CD4-positive, alpha-beta T cell treated with Interleukin-1 beta for 1 hour (primary cell): Measurements from ENCODE around the gene TNPO1.
"Not testable (repeated sequence)": the region's sequence is repeated elsewhere in the genome, so short reads cannot be mapped to it uniquely, and the experiment has no call there.

Experiments
- DNase-seq, 2 donors: peaks; one replicate each; pipeline ENCODE4 v3.0.0-alpha.2; 2020 to 2022

TNPO1 gene

DNA sequence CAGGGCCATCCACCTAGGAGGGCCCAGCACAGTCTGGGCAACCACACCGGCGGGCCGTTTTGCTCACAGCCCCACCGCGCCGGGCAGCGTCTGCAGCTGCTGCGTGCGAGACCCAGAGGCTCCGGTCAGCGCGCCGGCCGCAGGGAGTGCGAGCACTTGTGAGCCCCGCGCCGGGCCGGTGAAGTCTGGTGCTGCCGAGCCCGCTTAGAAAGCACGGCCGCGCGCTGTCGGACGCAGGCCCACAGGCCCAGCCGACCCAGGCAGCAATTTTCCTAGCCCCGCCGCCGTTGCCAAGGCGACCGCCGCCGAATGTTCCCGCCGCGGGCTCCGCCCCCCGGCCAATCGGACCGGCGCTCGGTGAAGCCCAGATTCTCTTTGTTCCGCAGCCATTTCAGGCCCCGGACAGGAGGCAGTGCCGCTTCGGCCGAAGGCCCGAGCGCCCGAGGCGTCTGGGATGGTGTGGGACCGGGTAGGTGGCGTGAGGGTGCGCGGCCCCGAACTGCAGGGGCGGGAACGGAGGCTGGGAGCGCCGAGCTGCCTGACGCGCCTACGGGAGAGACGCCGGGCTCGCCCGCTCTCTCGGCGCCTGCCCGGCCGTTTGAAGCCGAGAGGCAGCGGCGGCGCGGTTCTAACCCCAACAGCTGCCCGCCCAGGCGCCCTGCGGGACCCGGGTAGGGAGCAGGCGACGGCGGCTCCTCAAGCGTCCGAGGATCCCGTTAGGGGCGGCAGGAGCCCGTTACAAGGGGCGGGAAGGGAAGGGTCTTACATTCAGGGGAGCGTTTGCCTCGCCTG, at the start of gene TNPO1:
Gene TNPO1, plus strand, starts transcription at position 378 of the 792 bp plus-strand sequence. Its CDS starts 77 bp downstream, at position 455.
- peak; percentile 88 to 89 for DNase-seq

DNA sequence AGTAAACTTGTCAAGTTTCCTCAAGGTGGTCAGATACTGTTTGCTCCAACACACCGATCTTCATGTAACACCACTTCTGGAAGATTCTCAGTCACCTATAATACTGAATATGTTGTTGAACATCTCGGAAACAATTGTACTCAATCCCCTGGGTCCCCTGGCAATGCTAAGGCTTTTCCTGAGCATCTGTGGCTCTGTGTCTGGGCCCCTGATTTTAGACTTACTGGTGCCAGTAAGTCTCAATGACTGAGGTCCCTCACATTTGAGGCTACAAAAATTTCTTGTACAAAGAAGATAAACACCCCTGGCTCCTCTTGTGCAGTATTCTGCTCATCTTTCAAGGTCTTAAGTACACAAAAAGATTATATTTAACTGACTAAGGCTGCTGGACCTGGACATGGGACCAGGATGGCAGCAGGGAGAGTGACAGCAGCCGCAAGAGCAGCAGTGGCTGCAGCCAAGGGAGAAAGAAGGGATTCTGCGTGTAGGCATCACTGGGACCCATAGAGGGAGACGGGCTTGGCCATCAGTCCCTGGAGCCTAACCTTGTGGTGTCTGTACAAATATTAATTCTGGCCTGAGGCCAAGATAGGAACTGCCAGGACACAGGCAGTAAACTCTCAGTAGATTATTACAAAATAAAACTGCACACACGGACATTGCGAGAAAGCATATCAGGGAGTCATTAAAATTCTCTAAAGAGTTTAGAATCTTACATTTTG, 49.0 kb upstream of the TNPO1 start:
- no peak for DNase-seq

DNA sequence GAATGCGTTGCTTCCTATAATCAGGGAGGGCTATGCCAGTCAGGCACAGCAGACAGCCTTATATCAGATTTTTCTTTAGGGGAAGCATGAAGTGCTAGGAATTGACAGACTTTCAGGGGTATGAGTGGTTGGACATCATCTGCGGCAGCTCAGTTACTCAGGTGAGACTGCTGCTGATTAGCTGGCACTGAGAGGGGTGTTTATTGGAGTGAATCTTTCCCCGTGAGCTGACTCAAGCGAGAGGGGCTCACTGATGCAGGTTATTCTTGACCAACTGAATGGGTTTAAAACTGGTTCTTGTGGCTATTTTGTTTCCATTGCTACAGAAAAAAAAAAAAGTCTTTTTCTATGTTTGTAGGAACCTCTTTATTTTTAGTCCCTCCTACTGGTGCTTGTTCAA, 46.2 kb upstream of the TNPO1 start:
- DNase-seq, result no peak

GRCh38 chr5:72776684-72777083, 39.8 kb upstream of the TNPO1 start:
- DNase-seq, result no peak

- no peak for DNase-seq
Observed at GRCh38 chr5:72779520-72779919, 36.9 kb upstream of the TNPO1 start.

GRCh38 chr5:72783354-72783753, 33.1 kb upstream of the TNPO1 start:
- DNase-seq, result no peak

DNA sequence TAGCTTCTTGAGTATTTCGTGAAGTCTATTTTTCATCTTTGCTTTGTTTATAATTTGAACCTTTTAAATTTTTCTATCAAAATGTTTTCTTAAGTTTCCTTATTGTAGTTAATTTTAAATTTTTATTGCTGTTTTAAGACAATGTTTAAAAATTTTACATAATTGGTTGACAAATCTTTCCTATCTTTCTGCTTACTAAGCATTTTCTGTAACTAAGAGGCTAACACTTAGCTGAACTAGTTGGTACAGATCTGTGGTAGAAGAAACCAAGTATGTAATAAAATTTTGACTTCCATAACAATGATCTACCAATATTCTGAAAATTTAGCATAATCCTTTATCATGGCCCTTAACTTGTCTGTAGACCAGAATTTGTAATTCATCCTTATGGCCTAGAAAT, 32.3 kb upstream of the TNPO1 start:
- DNase-seq, result no peak

DNA sequence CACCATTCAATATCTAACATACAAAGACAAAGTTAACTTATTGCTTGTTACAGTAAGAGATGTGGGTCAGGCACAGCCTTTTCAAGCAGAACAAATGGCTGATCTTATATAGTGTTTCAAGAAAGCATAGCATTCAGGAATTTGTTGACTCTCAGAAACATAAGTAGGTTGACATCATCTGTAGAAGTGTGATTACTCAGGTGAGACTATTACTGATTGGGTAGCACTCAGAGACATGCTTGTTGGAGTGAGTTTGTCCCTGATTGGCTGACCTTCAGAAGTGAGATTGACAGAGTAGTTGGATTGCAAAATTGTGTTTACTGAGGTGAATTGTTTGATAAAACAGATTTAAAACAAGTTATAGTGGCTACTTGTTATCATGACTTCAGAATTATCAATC, 30.7 kb upstream of the TNPO1 start:
- no peak for DNase-seq

DNA sequence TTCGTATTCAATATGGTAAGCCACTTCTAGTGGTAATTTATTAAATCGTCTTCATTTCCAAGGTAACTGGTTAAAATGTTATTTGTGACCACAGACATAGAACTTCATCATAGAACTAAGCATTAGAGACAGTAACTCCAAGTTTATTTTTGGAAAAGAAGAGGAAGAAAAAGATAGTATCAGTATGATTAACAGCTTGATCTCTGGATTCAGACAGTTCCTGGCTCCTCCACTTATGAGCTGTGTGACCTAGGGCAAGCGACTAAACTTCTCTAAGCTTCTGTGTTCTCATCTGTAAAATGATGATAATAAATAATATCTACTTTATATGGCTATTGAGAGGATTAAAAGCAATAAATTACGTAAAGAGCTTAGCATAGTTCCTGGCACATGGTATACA, 29.8 kb upstream of the TNPO1 start:
- DNase-seq, result no peak

DNA sequence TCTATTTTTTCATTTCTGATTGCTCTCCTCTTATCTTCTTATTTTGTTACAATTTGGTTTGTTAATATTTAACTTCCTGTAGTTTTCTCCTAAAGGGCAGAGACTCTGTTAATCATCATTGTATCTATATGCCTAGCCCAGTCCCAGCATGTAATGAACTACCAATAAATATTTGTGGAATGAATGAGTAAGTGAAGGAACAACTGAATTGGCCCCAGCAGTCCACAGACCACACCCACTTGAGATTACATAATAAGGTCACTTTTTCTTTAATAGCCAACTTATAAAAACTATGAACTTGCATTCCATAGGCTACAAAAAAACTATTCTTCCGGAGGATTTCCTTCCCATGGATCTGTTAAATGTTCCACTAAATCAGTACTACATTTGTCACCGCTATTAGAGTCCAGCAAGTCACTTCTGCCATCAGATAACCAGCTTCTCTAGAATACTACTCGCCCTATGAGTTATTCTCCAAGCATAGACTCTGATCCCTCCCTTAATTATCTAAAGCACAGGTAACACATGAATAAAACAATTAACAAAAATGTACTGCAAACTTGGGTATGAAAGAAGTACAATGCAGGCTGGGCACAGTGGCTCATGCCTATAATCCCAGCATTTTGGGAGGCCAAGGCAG, 27.5 kb upstream of the TNPO1 start:
- DNase-seq, result no peak

GRCh38 chr5:72790186-72790585, 26.3 kb upstream of the TNPO1 start:
- DNase-seq, result no peak

- DNase-seq, result not testable (repeated sequence)
Observed at GRCh38 chr5:72792662-72793061, 23.8 kb upstream of the TNPO1 start.

- no peak for DNase-seq
Observed at GRCh38 chr5:72796001-72796400, 20.5 kb upstream of the TNPO1 start.

DNA sequence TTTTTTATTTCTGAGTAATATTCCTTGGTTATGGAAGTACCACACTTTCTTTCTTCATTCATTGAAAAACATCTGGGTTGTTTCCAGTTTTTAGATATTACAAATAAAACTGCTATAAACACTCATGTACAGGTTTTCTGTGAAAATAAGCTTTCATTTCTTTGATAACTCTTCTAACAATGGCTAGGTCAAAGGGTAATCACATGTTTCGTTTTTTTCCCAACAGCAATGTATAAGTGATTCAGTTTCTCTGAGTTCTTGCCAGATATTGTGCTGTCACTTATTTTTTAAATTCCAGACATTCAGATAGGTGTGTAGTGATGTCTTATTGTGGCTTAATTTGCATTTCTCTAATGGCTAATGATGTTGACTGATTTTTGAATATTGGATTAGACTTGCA, 16.7 kb upstream of the TNPO1 start:
- no peak for DNase-seq

DNA sequence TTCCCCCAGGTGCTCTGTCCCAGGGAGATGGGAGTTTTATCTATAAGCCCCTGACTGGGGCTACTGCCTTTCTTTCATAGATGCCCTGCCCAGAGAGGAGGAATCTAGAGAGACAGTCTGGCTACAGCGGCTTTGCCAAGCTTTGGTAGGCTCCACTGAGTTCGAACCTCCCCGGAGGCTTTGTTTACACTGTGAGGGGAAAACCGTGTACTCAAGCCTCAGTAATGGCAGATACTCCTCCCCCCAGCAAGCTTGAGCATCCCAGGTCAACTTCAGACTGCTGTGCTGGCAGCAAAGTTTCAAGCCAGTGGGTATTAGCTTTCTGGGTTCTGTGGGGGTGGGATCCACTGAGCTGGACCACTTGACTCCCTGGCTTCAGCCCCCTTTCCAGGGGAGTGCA, 7.8 kb upstream of the TNPO1 start:
- not testable (repeated sequence) for DNase-seq

DNA sequence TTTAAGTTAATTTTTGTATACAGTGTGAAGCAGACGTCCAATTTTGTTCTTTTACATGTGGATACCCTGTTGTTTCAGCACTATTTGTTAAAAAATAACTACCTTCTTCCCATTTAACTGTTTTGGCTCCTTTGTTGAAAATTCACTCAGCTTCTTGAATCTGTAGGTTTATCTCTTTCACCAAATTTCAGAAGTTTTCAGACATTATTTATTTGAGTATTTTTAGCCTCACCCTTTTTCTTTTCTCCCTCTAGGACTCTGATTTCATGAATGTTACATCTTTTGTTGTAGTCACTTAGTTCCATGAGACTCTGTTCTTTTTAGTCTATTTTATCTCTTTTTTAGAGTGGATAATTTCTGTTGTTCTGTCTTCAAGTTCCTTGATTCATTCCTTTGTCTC, 4.6 kb upstream of the TNPO1 start:
- no peak for DNase-seq

DNA sequence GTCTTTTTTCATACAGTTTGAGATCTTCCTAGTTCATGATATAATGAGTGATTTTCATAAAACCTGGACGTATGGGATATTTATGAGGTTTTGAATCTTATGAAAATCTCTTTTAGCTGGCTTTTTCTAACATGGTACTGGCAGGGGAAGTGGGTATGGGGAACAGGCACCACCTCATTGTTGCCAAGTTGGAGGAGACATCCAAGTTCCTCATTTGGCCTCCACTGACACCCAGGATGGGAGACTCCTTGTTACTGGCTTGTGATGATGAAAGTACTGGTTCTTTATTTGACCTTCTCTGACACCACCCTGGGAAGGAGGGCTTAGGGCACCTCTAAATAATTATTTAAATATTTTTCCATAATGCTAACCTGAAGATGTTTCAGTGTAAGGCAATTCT, 4.0 kb upstream of the TNPO1 start:
- DNase-seq, result peak in 1 of 2 donors; percentile 21

- no peak for DNase-seq
Observed at GRCh38 chr5:72814104-72814503, 2.4 kb upstream of the TNPO1 start.

GRCh38 chr5:72814864-72815263, 1.6 kb upstream of the TNPO1 start:
- DNase-seq, result no peak

GRCh38 chr5:72815580-72816283, 729 bp upstream of the TNPO1 start:
- DNase-seq, result peak in 1 of 2 donors; percentile 31

DNA sequence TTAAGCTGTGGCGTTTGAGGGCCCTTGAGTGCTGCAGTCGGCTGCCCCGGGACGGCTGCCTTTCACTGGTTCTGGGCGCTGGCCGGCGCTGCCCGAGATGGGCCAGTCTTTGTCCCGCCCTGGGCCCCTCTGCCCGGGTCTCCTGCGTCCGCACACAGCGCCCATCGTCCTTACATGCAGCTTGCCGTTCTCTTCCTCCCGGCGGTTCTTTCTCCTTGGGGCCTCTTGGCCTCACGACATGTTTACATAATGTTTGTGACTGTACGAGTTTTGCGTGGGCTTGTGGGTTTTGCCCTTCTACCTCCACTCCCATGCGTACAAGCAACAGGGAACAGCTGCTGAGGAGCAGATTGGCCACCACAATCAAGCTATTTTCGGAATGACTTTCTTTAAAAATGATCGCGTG, 618 bp downstream of the TNPO1 start:
- DNase-seq, result peak; percentile 24 to 37

GRCh38 chr5:72817671-72818266, 1.3 kb downstream of the TNPO1 start:
- no peak for DNase-seq
